HG02885 (cell line): ENCODE data around the gene MAFF.

Source experiments
- ATAC-seq: cut with Tn5 transposase; IDR thresholded peaks from one replicate; pipeline ENCODE4 v1.9.1; 2021; ENCODE audit warnings: mild to moderate bottlenecking; ENCODE audit not compliant: unreplicated experiment, poor library complexity

MAFF gene

DNA sequence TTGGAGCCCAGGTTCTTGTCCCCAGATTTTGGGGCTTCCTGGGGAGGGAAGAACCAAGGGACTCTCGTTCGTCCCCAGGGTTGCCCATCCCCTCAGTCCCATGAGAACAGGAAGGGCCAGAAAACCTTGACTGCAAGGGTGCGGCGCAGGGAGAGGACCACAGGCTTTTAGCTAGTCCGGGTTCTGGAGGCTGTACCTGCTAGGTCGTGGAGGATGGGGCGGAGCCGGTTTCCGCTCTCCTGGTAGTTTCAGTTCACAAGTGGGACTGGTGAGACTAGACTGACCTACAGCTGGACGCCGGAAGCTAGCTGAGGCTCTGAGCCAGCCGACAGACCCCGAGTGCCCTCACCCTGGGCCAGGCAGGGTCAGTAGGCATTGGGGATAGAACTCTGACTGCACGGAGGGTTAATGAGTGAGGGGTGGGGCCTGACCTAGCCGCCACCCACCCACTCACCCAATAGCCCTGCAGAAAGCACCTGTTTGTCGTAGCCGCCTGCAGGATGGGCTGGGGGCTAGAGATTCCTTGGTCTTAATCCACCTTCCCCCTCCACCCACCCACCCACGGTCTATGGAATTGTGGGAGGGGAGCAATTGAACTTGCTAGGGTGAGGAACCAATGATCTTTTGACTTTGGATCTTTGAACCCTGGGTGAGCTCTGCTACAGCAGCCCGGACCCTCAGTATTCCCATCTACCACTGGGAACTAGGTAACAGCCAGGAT lies 1.5 kb downstream of the MAFF start:
- no peak for ATAC-seq

DNA sequence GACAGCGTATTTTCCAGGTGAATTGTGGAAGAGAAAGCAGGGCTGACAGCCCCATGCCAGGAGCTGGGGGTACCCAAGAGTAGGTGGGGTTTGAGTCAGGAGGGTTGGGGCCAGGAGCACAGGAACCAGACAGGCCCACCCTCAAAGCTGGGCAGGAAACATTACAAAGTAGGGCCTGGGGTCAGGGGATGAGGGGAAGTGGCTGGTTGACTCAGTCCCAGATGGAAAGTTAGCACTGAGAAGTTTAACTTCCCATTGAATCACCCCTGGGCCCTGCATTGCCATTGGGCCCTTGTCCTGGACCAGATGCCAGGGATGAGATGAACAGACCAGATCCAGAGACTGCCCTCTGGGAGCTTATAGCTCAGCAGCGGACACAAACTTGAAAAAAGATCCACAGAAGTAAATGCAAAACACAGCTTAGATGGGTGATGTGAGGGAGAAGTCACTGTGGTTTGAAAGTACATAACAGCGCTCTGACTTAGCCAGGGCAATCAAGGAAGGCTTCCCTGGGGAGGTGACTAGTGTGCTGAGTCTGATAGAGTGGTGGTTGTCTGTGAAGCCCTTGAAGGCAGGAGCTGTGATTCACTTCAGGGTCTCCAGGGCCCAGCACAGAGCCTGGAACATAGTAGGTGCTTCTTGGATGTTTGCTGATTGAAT lies 2.2 kb downstream of the MAFF start:
- ATAC-seq, result no peak

DNA sequence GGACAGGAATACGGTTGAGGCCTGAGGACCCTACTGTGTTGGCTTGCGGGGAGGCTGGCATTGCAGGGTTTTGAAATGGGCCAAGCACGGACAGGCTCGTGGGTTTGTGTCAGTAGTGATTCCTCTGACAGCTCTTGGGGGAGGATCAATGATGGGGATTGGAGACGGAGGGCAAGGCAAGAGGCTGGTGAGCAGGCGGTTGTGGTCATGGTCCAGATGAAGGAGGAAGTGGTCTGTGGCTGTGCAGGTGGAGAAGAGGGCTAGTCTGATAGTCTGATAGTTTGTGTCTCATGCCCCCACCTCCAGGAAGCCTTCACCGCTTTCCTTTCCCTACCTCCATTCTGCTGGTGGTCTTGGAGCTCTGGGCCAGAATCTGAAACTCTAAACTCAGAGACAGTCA lies 3.0 kb downstream of the MAFF start:
- no peak for ATAC-seq

DNA sequence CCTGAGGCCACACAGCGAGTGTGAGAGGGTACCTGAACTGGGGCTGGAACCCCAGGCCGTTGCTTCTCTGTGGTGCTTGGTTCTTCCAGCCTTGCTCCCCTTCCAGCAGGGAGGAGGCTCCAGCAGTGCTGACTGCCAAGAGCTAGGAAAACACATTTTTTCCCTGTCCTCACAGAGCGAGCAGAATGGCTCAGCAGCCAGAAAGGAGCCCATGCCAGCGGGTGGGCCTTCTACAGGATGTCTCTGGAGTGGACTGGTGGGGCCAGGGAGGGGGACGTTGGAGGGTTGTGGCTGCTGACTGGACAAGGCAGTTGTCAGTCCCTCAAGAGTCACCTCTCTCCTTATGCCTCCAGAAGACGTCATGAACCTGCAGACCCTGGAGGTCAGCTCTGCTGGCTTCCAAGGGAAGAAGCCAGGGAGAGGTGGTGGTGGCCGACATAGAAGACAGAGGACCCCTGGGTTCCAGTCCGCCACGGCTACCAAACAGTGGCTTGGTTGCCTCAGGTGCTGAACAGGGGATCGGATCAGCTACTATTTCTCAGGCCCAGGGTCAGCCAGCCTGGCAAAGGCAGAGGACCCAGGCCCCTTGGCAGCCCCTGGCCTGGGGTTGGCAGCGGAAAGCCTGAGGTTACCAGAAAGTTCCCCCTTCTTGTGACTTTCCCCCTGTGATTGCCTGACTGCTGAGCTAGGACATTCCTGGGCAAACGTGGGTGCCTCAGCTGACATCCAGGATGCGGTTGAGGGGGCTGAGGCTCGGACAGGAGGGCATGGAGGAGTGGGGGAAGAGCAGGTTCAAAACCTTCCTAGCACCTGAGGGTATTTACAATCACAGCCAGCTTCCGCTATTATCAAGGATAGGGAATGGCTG lies 3.7 kb downstream of the MAFF start:
- no peak for ATAC-seq

DNA sequence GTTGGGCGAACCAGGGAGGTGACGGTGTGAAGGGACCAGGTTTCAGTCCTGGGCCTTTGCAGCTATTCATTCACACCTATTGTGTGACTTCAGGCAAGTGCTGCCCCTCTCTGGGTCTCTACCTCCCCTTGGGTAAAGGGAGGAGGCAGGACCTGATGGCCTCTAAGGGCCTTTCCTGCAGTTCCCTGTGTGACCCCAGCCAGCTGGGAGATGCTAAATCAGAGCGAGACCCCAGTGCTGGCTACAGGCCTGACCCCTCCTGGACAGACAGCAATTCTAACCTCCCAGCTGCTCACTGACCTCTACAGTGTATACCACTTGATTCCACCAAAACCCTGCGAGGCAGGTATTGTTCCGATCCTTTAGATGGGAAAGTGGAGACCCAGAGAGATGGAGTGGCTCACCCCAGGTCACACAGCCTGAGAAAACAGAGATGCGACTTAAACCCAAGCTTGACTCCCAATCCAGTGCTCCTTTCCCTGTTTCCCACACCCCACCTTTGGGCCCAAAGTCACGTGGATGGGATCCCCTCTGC lies 6.2 kb downstream of the MAFF start:
- ATAC-seq, result no peak

DNA sequence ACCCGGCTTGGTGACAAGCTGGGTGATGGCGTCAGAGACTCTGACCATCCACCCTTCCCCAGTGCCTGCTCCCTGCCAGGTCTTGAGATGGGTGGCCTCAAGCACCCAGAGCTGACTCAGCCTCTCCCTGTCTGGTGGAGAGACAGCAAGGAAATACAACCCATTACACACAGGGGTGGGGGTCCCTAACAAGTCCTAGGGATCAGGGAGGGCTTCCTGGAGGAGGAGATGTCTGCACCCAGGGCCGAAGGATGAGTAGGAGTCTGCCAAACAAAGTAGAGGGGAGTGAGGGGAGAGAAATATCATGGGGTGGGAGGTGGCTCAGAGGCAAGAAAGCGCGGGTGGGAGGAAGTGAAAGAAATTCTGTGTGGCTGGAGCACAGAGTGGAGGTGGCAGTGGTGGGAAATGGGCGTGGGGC lies 6.8 kb downstream of the MAFF start:
- no peak for ATAC-seq

DNA sequence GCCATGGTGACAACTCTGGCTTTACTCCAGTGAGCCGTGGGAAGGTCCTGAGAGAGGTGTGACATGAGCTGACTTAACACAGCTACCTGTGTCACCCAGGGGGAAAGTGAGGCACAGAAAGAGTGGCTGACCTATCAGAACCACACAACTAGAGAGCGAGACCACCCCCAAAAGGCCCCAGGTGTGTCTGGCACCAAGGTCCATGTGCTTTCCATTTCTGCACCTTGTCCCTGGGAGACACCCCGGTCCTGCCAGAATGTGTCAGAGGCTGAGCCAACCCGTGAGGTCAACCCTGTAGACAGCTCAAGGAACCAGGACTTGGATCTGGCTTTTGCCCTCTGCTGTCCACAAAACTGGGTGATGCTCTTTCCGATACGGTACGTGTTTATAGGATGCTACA lies 9.8 kb downstream of the MAFF start:
- ATAC-seq, result no peak

DNA sequence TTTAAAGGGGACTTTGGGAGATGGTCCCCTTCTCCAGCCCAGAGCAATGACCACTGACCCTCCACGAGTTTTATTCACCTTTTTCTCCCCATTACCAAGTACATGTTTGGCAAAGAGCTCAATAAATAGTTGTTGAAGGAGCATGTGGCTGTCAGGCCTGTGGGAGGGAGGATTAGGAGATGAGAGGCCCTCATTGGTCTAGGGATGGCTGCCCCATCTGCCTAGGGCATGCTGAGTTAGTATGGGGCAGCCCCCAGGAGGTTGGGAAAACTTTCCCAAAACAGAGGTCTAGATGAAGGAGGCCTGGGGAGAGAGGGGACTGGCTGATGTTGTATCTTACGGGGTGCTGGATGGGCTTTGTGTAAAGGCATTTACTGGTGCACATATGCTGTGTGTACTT lies 10.6 kb downstream of the MAFF start:
- ATAC-seq, result no peak

DNA sequence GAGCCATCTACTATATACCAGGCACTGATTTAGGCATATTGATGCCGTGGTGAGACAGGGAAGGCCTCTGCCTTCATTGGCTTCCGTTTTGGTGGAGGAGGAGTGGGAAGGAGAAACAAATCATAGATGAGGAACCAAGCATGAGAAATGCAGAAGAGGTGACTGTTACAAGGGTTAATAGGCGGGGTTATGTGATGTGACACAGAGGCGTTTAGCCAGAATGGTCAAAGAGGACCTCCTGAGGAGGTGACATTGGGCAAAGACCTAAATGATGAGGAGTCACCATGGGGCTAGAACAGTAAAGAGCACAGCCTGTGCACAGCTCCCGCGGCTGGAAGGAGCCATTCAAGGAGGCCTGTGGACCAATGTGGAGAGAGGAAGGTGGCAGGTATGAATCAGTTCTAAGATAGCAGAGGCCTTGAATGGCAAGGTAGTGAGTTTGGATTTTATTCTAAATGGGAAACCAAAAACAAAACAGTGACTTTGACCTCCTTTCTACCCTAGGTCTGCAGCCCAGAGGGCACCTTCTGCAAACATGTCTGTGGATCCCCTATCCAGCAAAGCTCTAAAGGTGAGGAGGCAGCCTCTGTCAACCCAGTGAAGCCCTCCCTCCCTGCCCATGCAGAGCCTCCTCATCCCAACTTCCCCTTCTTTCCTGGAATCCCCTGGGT lies 11.7 kb downstream of the MAFF start:
- no peak for ATAC-seq

DNA sequence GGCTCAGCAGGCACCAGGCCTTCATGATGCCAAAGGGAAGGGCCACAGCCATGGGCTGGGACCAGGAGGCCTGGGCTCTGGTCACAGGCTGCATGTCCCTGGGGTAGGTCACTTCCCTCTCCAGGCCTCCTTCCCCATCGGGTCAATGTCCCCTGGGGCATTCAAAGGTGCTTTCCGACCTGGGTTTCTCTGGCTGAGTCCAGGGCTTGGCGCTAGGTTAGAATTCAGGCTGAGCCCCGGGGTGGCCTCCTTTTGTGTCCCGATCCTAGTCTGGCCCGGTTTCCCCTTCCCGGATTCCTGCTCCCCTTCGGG lies 12.2 kb downstream of the MAFF start:
- no peak for ATAC-seq

DNA sequence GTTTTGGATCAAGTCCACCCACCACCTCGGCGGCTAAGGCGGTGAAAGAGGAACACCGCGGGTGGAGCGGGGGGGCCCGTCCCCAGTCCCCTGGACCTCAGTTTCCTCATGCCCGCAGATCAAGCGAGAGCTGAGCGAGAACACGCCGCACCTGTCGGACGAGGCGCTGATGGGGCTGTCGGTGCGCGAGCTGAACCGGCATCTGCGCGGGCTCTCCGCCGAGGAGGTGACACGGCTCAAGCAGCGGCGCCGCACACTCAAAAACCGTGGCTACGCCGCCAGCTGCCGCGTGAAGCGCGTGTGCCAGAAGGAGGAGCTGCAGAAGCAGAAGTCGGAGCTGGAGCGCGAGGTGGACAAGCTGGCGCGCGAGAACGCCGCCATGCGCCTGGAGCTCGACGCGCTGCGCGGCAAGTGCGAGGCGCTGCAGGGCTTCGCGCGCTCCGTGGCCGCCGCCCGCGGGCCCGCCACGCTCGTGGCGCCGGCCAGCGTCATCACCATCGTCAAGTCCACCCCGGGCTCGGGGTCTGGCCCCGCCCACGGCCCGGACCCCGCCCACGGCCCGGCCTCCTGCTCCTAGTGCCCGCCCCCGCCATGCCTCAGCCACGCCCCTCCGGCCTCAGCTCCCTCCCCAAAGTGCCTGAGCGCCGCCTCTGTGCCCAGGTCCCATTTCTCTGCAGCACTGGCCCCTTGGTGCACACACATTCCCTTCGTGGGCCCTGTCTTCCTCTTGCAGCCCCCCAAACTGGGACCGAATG lies 12.7 kb downstream of the MAFF start:
- ATAC-seq, result peak; percentile 61

DNA sequence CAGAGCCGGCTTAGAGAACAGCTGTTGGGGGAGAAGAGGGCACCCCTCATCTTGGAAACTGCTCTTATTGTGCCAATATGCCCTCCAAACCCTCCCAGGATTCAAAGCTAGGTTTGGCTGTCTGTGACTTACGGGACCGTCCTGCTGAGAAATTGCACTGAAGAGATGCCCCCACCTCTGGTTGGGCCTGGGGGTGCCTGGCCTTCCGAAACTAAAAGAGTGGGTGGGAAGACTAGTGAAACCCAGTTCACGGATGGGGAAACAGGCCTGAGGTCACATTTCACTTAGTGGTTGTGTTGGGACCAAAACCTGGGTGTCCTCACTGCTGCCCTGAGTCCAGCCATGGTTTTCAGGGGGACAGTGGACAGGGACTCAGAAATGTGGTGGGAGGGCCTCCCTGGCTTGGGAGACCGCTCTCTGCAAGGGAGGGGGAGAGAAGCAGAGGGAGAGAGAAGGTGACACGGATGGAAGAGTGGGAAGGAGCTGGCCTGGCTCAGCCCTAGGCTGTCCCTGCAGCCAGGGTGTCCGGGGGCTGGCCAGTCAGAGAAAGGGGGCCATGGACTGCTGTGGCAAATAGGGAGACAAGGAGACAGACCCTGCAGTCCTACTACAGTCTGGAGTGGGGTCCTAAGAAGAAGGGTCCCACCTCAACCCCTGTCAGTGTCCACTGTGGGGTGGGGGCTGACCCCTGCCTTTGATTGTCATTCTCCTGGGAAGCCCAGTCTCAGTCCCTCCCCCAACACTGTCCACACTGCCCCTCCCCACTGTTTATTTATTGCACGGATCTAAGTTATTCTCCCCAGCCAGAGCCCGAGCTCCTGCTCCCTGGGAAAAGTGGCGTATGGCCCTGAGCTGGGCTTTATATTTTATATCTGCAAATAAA lies 13.6 kb downstream of the MAFF start:
- no peak for ATAC-seq

DNA sequence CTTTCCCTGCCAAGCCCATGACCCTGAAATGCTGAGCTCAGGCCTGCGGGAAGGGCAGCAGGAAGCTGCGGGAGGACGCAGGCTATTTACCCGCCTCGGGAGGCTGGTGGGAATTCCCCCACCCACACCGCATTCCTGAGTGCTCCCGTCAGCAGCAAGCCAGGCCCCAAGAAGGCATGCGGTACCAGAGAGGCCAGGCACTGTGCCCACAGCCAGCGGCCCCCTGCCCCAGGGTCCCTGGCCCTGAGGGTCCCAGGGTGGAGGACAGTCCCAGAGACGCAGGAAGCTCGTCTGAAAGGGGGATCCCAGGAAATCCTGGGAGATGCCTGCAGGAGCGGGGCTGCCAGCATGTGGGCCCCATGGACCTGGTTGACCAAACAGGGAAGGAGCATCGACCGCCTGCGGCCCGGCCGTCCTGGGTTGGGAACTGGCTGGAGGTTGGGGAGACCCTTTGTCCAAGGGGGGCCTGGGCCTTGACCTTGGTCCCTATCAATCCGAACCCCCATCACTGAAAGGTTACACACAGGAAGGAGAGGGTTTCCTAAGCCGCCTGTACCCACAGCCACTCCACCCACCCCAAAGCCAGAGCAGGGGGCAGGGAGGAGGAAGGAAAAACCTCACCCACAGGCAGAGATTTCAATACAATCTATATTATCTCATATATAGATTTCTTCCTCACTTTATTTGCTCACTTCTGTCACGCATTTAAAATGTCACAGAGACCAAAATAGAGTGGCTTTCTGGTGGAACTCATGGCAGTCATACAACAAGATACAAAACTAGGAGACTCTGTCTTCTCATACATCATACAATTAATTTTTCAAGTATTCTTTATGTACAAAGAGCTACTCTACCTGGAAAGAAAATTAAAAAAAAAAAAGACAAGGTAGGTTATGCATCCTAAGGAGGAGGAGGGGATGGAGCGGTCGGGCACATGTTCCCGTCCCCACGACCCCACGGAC lies 17.1 kb downstream of the MAFF start:
- ATAC-seq, result no peak

DNA sequence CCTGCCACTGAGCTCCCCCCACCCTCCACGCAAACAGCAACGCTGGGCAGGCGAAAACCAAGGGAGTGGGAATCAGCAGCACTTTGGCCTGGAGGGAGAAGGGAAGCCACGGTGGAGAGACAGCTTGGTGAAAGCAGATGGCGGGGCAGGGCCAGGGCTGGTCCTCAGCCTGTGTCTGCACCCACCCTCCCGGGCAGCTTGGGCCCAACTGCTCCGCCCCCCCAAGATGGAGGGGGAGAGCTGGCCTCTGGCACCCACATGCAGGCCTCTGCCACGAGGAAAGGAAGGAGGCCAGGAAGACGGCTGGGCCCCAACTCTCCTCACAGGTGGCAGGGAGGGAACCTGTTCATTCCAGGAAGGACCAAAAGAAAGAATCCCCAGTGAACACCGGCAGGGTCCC lies 17.8 kb downstream of the MAFF start:
- ATAC-seq, result no peak

DNA sequence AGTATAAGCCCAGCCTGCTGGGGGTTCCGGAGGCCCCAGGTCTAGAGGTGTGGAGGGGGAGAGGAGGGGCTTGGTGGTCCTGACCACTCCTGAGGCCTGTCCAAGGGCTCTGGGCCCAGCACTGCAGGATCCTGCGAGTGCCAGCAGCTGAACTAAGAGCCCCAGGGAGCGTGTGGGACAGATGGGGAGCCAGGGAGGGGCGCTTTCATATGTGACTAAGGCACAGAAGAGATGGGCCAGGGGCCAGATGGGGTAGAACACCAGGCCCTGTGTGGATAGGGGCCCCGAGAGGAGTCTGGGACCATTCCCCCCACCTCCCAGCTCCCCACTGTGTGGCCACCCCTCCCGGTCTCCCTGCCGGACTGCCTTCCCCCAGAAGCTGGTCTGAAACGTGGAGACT lies 18.4 kb downstream of the MAFF start:
- no peak for ATAC-seq

DNA sequence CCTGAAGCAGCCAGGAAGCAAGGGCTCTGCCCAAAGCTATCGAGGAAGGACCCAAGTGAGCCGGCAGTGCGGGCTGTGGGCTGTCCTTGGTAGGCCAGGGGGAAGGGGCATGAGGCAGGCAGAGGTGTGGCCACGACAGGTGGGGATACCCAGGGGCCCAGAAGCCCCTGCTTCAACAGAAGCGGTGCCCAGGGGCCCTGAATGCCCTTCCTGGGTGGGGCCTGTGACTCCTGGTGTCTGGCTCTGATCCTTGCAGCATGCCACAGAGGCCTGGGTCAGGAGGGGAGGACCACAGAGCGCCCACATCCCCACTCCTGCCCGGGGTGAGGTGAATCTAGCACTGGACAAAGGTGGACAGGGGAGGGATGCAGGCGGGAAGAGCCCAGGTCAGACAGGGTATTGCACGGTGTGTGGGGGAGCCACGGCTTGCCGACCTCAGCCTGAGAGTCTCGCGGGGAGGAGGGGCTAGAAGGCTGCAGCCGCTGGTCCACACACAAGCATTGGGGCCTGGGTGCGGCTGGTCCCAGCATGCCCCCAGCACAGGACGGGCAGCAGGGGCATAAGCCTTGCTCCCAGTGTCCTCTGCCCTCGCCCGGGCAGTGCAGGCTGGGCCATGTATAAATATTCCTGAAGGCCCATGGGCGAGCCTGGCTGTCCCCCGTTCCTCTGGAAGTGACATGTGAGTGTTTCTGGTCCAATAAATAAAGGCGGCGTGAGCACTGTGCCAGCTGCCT lies 19.0 kb downstream of the MAFF start:
- no peak for ATAC-seq

DNA sequence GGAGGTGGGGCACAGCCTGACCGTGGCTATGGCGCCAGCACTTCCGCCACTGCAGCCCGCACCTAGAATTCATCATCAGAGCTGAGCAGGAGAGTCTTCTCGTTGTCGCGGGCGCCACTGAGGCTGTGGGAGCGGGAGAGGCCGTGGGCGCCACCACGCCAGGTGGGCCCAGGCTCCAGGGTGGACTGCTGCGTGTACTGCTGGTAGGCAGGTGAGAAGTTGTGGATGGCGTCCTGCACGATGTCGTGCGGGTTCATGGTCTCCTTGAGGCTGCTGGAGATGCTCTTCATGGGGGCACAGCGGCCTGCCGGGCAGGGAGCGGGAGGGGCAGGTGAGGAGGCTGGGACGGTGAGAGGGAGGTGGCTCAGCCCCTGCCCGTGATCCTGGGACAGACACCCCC lies 19.6 kb downstream of the MAFF start:
- ATAC-seq, result no peak
